HuH-7.5 (cell line): ENCODE measurements around the gene ZNF594.
"Not testable (repeated sequence)": the region's sequence is repeated elsewhere in the genome, so short reads cannot be mapped to it uniquely, and the experiment has no call there.

Experiments
- DNase-seq: peaks from one replicate; pipeline ENCODE4 v3.0.0; 2011; ENCODE audit warnings: low spot score

The ZNF594 gene

GRCh38 chr17:5201011-5201410 lies 9.3 kb upstream of the ZNF594 start:
- no peak for DNase-seq

- DNase-seq = no peak
Measured at GRCh38 chr17:5200360-5200759, 8.7 kb upstream of the ZNF594 start.

GRCh38 chr17:5198472-5198871 lies 6.8 kb upstream of the ZNF594 start:
- DNase-seq = no peak

- DNase-seq = no peak
Measured at GRCh38 chr17:5194346-5194745, 2.7 kb upstream of the ZNF594 start.

DNA sequence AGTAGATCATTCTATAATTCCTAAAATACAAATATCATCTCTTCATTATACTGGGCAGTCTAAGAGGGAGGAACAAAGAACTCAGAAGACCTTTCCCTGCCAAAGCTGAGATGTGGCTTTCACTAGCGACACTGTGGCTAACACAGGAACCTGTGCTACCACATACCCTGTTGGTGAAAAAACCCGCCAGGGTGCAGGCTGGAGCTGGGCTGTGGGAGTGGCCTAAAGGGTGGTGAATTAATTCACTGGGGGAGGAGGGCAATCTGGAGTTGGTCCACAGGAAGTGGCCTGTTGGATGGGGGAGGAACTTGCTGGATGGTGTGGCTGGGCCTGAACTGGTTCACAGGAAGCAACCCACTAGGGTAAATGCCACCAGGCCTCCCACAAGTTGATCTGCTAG lies 7.4 kb downstream of the ZNF594 start:
- no peak for DNase-seq

- DNase-seq = no peak
Measured at GRCh38 chr17:5183410-5183793, 8.3 kb downstream of the ZNF594 start.

GRCh38 chr17:5182597-5183409 lies 8.9 kb downstream of the ZNF594 start:
- no peak for DNase-seq

DNA sequence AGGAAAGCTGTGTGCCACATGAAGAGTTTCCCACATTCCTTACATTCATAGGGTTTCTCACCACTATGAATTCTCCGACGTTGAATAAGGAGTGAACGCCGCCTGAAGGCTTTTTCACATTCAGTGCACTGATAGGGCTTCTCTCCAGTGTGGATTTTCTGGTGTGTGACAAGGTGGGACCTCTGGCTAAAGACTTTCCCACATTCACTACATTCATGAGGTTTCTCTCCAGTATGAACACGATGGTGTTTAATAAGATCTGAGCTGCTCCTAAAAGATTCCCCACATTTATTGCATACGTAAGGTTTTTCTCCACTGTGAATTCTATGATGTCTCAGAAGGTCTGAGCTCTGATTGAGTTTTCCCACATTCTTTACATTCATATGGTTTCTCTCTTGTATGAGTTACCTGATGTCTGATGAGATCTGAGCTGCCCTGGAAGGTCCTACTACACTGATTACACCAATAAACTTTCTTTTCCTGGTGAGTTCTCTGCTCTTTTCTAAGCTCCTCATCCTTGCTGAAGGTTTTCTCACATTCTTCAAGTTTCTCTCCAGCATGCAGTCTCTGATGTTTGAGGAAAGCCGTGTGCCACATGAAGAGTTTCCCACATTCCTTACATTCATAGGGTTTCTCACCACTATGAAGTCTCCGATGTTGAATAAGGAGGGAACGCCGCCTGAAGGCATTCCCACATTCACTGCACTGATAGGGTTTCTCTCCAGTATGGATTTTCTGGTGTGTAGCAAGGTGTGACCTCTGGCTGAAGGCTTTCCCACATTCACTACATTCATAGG lies 10.0 kb downstream of the ZNF594 start:
- no peak for DNase-seq

DNA sequence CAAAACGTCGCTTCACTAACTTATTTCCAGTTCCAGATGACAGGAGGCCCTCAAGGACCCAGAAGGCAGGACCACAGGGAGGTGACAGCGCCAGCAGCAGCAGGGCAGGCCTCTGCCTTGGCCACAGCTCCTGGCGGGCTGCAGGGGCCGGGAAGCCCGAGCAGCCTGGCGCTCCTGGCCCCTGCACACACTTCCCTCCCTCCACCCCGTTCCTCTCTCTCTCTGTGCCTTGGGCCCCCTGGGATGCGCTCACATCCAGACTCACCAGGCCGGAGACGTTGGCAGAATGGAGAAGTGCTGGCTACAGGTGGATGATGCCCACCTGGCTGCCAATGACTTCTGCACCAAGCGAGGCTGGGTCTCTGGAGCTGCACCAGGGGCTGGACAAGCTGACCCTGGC lies 12.7 kb downstream of the ZNF594 start:
- DNase-seq = no peak

GRCh38 chr17:5175027-5175426 lies 16.6 kb downstream of the ZNF594 start:
- DNase-seq = not testable (repeated sequence)

- DNase-seq = not testable (repeated sequence)
Measured at GRCh38 chr17:5165791-5166564, 25.7 kb downstream of the ZNF594 start.

DNA sequence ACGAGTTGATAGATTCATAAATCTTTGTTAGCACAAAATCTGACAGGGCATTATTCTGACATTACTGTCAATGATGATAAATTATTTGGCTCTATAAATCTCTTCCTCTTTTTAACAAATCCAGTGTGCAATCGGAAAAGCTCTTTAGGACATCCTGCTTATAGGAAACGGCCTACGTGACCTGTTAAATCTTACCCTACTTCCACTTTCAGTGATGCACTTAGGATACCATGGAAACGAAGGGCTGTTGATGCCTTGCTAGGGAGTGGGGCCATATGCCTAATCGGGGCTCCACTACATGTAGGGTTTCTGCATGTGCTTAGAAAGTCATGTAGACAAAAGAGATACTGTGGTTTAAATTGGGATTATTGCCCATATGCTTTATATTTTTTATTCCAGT lies 27.2 kb downstream of the ZNF594 start:
- DNase-seq = no peak

GRCh38 chr17:5161793-5162192 lies 29.9 kb downstream of the ZNF594 start:
- not testable (repeated sequence) for DNase-seq

DNA sequence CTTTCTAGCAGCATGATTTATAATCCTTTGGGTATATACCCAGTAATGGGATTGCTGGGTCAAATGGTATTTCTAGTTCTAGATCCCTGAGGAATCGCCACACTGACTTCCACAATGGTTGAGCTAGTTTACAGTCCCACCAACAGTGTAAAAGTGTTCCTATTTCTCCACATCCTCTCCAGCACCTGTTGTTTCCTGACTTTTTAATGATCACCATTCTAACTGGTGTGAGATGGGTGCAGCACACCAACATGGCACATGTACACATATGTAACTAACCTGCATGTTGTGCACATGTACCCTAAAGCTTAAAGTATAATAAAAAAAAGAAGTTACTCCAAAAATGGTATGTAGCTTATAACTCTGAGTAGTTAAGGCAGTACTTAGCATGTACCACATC lies 31.0 kb downstream of the ZNF594 start:
- not testable (repeated sequence) for DNase-seq

- DNase-seq = not testable (repeated sequence)
Measured at GRCh38 chr17:5146122-5146521, 45.5 kb downstream of the ZNF594 start.

GRCh38 chr17:5142877-5143276 lies 48.8 kb downstream of the ZNF594 start:
- not testable (repeated sequence) for DNase-seq

- DNase-seq = no peak
Measured at GRCh38 chr17:5139458-5139732, 52.3 kb downstream of the ZNF594 start.

GRCh38 chr17:5138616-5139457 lies 52.8 kb downstream of the ZNF594 start:
- DNase-seq = no peak

DNA sequence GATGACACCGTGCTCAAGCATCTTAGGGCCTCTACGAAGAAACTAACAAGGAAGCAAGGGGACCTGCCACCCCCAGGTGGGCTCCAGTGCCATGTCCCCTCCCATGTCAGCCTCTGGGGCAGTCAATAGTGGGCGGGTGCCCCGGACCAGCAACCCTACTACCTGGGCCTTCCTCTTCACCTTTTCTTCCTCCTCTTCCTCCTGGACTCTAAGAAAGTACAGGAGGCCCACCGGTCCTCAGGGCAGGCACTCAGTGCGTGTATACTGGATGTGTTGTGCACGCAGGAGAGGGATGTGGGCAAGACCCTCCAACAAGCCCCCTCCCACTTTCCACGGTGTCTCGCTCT lies 53.5 kb downstream of the ZNF594 start:
- DNase-seq = not testable (repeated sequence)

DNA sequence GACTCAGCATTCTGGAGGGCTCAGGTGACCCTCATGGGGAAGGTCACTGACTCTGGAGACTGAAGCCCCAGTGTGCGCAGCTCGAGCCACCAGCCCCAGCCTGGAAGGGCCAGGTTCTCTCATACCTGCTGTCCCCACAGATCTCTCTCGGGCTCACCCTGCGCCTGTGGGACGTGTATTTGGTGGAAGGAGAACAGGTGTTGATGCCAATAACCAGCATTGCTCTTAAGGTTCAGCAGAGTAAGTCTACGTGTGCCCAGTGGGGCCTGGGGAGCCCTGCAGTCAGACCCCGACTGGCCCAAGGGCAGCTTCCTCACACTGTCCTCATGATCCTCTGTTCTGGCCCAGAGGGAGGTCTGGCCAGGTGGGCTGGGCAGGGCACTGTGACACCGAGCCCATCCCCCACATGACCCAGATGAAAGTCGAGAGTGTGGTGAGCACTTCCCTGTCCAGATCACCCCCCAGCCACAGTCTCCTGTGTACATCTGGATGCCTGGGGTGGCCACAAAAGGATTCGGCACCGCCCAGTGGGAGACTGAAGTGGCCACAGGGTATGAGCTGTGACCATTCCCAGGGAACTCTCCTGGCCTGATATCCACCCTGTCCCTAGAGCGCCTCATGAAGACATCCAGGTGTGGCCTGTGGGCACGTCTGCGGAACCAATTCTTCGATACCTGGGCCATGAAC lies 54.0 kb downstream of the ZNF594 start:
- DNase-seq = not testable (repeated sequence)
